HepG2 (cell line): ENCODE results near the gene RAB3A. TPM values are rescaled to one million over a fixed set of nuclear protein-coding genes. Genes with fewer than 3 reads are reported as not detected.
A peak's percentile ranks its signal among the peaks of the same experiment; 100 is the strongest.

ENCODE experiments used
- ATAC-seq: fragments of 200-7000 bp; cut with Tn5 transposase; 3 replicates; pipeline ENCODE4 v1.9.1; 2020; ENCODE audit warnings: mild to moderate bottlenecking, moderate library complexity
- BruUV-seq: library from RNA; stranded (reverse); fragments of 400-500 nt; replicated peaks from 2 replicates; lab custom pipeline; 2021; lab: Mats Ljungman, UMichigan
- CTCF ChIA-PET: fragments of 300-600 bp; formaldehyde crosslinking; extraction: SDS; loops from one replicate; lab custom pipeline; 2021; ENCODE audit warnings: low total read pairs, inconsistent platforms, low intra/inter-chr PET ratio; lab: Yijun Ruan, JAX
- POLR2A ChIA-PET: fragments of 350-600 bp; sonication (Branson Sonifier 250); formaldehyde crosslinking; loops from one replicate; lab custom pipeline; 2020; ENCODE audit warnings: antibody characterized with exemption, inconsistent platforms; lab: Yijun Ruan, JAX
- DNase-seq: peaks from one replicate; pipeline ENCODE4 v3.0.0-alpha.2; 2015; ENCODE audit warnings: low spot score
- FAIRE-seq: peaks from 3 replicates; lab custom pipeline; 2011; peaks lifted over from hg19 to GRCh38; lab: Jason Lieb, UNC
- H2AFZ ChIP-seq: one replicate; pipeline ENCODE4 v1.6.1; 2011; ENCODE audit warnings: low read length, inconsistent platforms
- H3K27ac ChIP-seq: fragments of 300-600 bp; 3 replicates; pipeline ENCODE4 v1.8.0; 2011; ENCODE audit warnings: mixed run types, mild to moderate bottlenecking, mixed read lengths, low read length, inconsistent platforms; ENCODE audit not compliant: insufficient read depth; ENCODE audit errors: extremely low read length
- H3K27me3 ChIP-seq, 2 experiments: fragments of 200-600 bp in 1 of 2; 2 replicates in 1 of 2; 3 replicates in 1 of 2; pipeline versions ENCODE4 v1.6.0 to v1.8.0; 2011; ENCODE audit warnings: low read length in 2 of 2, mild to moderate bottlenecking in 2 of 2, moderate library complexity in 2 of 2, inconsistent platforms in 1 of 2; ENCODE audit not compliant: insufficient read depth in 2 of 2, control insufficient read depth in 1 of 2
- H3K36me3 ChIP-seq, 2 experiments: fragments of 200-600 bp in 1 of 2; replicated peaks in 1 of 2; 2 replicates in 1 of 2; 3 replicates in 1 of 2; pipeline versions ENCODE4 v1.5.1 to v1.8.0; 2011; ENCODE audit warnings: low read length in 2 of 2, inconsistent platforms in 1 of 2; ENCODE audit not compliant: insufficient read depth in 2 of 2, control insufficient read depth in 1 of 2
- H3K4me1 ChIP-seq: 2 replicates; pipeline ENCODE4 v1.5.1; 2012; ENCODE audit warnings: low read length, inconsistent platforms; ENCODE audit not compliant: insufficient read depth
- H3K4me2 ChIP-seq: 2 replicates; pipeline ENCODE4 v1.6.0; 2011; ENCODE audit warnings: low read depth, low read length, inconsistent platforms
- H3K4me3 ChIP-seq, 3 experiments: fragments of 200-600 bp in 1 of 3; sonication (generic), shearing (Covaris generic) in 1 of 3; replicated peaks in 1 of 3; 2 replicates each; pipeline ENCODE4 v1.5.1; 2011 to 2016; ENCODE audit warnings: low read length in 3 of 3, inconsistent platforms in 2 of 3, low read depth in 2 of 3, mild to moderate bottlenecking in 2 of 3, control low read depth in 1 of 3, mixed read lengths in 1 of 3; ENCODE audit not compliant: insufficient read depth in 1 of 3
- H3K79me2 ChIP-seq: one replicate; pipeline ENCODE4 v1.6.1; 2011; ENCODE audit warnings: low read length, inconsistent platforms; ENCODE audit not compliant: insufficient read depth
- H3K9ac ChIP-seq: 2 replicates; pipeline ENCODE4 v1.6.0; 2011; ENCODE audit warnings: mild to moderate bottlenecking, low read depth, low read length, inconsistent platforms; ENCODE audit not compliant: insufficient read depth
- H3K9me3 ChIP-seq: 2 replicates; pipeline ENCODE4 v1.5.1; 2012; ENCODE audit warnings: mild to moderate bottlenecking, low read length
- H4K20me1 ChIP-seq: 2 replicates; pipeline ENCODE4 v1.6.0; 2011; ENCODE audit warnings: inconsistent platforms, mild to moderate bottlenecking, low read length, moderate library complexity; ENCODE audit not compliant: insufficient read depth
- CENPT ChIP-seq: sonication (generic); formaldehyde crosslinking; IDR thresholded peaks from 2 replicates; pipeline ENCODE4 v1.8.0; 2022; ENCODE audit warnings: low read depth, mild to moderate bottlenecking, moderate library complexity, missing genetic modification reagents
- MIER2 ChIP-seq: IDR thresholded peaks from 2 replicates; pipeline ENCODE4 v1.6.1; 2016; ENCODE audit warnings: missing biosample characterization, missing genetic modification reagents
- ZNF616 ChIP-seq: sonication (generic); formaldehyde crosslinking; IDR thresholded peaks from 2 replicates; pipeline ENCODE4 v1.5.0; 2020; ENCODE audit warnings: low read depth, mild to moderate bottlenecking, missing genetic modification reagents
- ZNF629 ChIP-seq: sonication (generic); formaldehyde crosslinking; conservative IDR thresholded peaks from 2 replicates; pipeline ENCODE4 v1.5.0; 2020; ENCODE audit warnings: missing genetic modification reagents
- ZNF737 ChIP-seq: sonication (generic); formaldehyde crosslinking; IDR thresholded peaks from 2 replicates; pipeline ENCODE4 v1.5.0; 2020; ENCODE audit warnings: missing genetic modification reagents, mild to moderate bottlenecking, borderline replicate concordance
- ZNF816 ChIP-seq: sonication (generic); formaldehyde crosslinking; IDR thresholded peaks from 2 replicates; pipeline ENCODE4 v1.8.0; 2022; ENCODE audit warnings: missing genetic modification reagents, mild to moderate bottlenecking, borderline replicate concordance
- WGBS: methylation state at CpG from one replicate; pipeline ENCODE4 v1.1.6; 2017; ENCODE audit warnings: low lambda C conversion rate; 5-methylcytosine and 5-hydroxymethylcytosine counted together
- in situ Hi-C: cut with HindIII; loops from 2 replicates; pipeline ENCODE4 v1.10.0; 2017; ENCODE audit warnings: low pct_unique_long_range_greater_than_20kb; ENCODE audit not compliant: extremely low pct_ligation_motif_present
- intact Hi-C: fragments of 100-400 bp; cut with micrococcal nuclease; formaldehyde crosslinking; loops from one replicate; pipeline ENCODE4 v1.10.0; 2022; ENCODE audit not compliant: unreplicated experiment
- polyA plus RNA-seq, 8 experiments: library from polyadenylated mRNA; depleted of rRNA in 3 of 8; stranded (reverse) in 7 of 8; unstranded in 1 of 8; fragments of >200 nt; fragmentation: Illumina TruSeq in 4 of 8; extraction: Trizol in 4 of 8; gene quantifications; 2 replicates each; pipeline versions ENCODE4 v1.2.1 to v1.2.3, GENCODE V29; 2011 to 2016; ENCODE audit warnings: low read depth in 4 of 8, missing spikeins in 1 of 8, mixed read lengths in 1 of 8; ENCODE audit not compliant: insufficient read depth in 1 of 8
- total RNA-seq, 5 experiments: library from RNA; depleted of rRNA; stranded (reverse); fragments of >200 nt; fragmentation: Illumina TruSeq; extraction: Trizol; gene quantifications; 2 replicates each; pipeline ENCODE4 v1.2.3, GENCODE V29; 2016; ENCODE audit warnings: low read depth in 1 of 5
- TF ChIP-seq, protein P1 (sequence below): sonication (generic); formaldehyde crosslinking; IDR thresholded peaks from 2 replicates; pipeline ENCODE4 v1.5.1; 2020; ENCODE audit warnings: missing genetic modification reagents, mild to moderate bottlenecking, borderline replicate concordance

RAB3A gene
- total and polyA plus RNA-seq, 2 of the 13 experiments (the other 11 are each of a cell fraction or from before 2014, with no cell fraction given): 0.58 to 0.98 TPM

DNA sequence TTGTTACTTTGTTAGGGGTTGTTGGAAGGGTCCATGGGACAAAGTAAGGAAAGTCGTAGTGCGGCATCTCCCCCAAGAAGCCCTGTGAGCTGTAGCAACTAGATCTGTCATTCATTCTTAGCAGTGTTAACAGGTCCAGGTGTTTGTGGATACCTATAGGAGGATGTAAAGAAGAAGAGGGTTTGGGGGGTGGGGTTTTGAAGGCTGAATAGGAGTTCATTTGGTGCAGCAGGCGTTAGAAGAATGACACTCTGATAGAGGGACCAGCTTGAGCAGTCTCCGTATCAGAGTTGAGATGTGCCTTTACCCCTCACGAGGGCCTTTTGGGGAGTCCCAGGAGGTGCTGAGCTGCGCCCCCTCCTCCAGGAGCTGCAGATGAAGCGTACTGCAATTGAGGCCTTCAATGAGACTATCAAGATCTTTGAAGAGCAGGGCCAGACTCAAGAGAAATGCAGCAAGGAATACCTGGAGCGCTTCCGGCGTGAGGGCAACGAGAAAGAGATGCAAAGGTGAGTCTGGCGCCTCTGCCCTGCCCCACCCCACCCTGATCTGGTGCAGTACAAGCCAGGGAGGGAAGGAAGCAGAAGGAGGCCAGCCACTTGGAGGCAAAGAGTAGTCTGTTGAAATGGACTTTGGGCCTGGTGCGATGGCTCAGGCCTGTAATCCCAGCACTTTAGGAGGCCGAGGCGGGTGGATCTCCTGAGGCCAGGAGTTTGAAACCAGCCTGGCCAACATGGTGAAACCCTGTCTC is 37.9 kb downstream of the RAB3A start (continued):
- no peak for TF ChIP-seq ZNF737 (CRISPR knock-in tag)
- no peak for TF ChIP-seq ZNF616 (CRISPR knock-in tag)
- TF ChIP-seq, protein P1, sequence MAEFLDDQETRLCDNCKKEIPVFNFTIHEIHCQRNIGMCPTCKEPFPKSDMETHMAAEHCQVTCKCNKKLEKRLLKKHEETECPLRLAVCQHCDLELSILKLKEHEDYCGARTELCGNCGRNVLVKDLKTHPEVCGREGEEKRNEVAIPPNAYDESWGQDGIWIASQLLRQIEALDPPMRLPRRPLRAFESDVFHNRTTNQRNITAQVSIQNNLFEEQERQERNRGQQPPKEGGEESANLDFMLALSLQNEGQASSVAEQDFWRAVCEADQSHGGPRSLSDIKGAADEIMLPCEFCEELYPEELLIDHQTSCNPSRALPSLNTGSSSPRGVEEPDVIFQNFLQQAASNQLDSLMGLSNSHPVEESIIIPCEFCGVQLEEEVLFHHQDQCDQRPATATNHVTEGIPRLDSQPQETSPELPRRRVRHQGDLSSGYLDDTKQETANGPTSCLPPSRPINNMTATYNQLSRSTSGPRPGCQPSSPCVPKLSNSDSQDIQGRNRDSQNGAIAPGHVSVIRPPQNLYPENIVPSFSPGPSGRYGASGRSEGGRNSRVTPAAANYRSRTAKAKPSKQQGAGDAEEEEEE (CRISPR knock-in tag): no peak
- no peak for TF ChIP-seq ZNF816 (CRISPR knock-in tag)

DNA sequence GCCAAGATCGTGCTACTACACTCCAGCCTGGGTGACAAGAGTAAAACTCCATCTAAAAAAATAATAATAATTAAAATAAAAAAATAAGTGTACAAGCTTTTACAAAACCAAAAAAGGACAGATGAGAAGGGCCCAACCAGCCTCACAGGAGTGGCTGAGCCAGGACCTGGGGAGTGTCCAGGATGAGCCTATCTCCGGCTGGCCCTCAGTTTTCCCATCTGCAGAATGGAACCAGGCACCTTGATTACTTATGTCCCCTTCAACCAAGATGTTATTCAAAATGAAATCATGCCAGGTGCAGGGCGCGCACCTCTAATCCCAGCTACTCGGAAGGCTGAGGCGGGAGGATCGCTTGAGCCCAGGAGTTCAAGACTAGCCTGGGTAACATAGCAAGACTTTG is 39.8 kb downstream of the RAB3A start:
- FAIRE-seq (no peak), DNase-seq (no peak), ATAC-seq (no peak)
- Histone ChIP-seq H3K36me3 (peaks cover 28 to 40% of the 10 kb centered on the region in 2 experiments), H3K4me2 (no peak overlapping the region), H2AFZ (no peak overlapping the region), H3K27ac (no peak overlapping the region), H3K4me1 (peaks cover 10% of the 10 kb centered on the region), H3K9me3 (no peaks in the 10 kb centered on the region), H3K9ac (no peak overlapping the region), H3K79me2 (no peaks in the 10 kb centered on the region), H3K4me3 (no peak overlapping the region), H4K20me1 (0 out of 2 replicates have a peak, but pooled peaks cover 3% of the 10 kb centered on the region), H3K27me3 (no peaks in the 10 kb centered on the region)
- intact Hi-C loops: no loop called here
- CTCF ChIA-PET: no interaction called here
- POLR2A ChIA-PET: no interaction called here
- no TSS peak for BruUV-seq
- in situ Hi-C loops: no loop called here
- WGBS: 97% methylated on average over 7 of the region's 7 CpGs
- no peak for TF ChIP-seq MIER2 (CRISPR knock-in tag)
- peak; percentile 89 for TF ChIP-seq ZNF629 (CRISPR knock-in tag)
- no peak for TF ChIP-seq CENPT
